Stimulated activated CD4-positive, alpha-beta T cell treated with anti-CD3 and anti-CD28 coated beads, Interleukin-4, amount 100 ng/mL, for 24 hours (primary cell): Measurements from ENCODE around the gene STRA6.

Experiments
- DNase-seq: peaks from one replicate; pipeline ENCODE4 v3.0.0-alpha.2; 2020

Gene STRA6

DNA sequence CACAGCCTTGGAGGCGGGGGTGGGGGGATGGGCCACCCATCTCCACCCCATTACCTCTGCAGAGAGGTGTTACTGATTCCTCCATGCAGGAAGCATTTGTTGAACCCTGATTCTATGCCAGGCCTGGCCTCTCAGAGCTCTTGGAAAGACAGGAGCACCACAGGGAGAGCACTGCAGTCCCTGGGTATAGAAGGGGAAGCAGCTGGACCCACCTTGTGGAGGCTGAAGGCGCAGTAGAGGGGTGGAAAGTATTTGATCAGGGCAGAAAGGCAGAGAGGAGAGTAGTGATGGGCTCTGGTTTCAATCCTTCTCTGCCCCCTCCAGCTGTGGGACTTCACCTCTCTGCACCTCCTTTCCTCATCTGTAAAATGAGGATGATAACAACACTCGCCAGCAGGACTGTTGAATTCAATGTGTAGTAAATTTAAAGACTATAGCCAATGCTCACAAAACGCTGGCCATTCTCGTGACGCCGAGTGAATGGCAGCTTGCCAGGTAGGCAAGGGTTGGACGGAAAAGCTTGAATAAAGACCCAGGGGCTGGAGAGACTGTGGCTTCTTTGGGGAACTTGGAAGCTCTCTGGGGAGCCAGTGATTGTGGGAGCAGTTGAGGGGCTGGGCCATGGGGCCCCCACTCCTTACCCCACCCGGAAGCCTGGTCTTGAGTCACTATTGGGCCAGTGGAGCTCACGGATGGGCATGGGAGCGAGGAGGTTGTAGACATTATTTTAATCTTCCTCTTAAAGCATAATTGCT lies 25.6 kb upstream of the STRA6 start:
- no peak for DNase-seq

- DNase-seq, result no peak
Observed at GRCh38 chr15:74226761-74227540, 24.4 kb upstream of the STRA6 start.

DNA sequence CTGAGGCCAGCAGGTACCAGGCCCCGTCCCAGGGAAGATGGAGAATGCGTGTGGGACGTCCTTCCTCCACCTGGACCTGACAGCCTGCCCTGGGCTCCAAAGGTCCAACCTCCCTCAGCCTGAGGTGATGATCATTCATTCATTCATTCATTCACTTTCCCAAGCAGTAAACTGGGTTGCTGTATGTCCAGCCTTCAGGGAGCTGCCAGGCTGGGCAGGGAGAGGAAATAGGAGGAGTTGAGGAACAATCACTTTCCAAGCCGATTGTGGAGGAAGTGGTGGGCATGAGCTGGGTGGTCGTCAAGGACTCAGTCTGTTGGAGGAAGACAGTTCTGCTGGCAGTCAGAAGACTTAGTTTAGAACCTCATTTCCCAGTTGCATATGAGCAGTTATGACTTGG lies 23.3 kb upstream of the STRA6 start:
- DNase-seq, result no peak

DNA sequence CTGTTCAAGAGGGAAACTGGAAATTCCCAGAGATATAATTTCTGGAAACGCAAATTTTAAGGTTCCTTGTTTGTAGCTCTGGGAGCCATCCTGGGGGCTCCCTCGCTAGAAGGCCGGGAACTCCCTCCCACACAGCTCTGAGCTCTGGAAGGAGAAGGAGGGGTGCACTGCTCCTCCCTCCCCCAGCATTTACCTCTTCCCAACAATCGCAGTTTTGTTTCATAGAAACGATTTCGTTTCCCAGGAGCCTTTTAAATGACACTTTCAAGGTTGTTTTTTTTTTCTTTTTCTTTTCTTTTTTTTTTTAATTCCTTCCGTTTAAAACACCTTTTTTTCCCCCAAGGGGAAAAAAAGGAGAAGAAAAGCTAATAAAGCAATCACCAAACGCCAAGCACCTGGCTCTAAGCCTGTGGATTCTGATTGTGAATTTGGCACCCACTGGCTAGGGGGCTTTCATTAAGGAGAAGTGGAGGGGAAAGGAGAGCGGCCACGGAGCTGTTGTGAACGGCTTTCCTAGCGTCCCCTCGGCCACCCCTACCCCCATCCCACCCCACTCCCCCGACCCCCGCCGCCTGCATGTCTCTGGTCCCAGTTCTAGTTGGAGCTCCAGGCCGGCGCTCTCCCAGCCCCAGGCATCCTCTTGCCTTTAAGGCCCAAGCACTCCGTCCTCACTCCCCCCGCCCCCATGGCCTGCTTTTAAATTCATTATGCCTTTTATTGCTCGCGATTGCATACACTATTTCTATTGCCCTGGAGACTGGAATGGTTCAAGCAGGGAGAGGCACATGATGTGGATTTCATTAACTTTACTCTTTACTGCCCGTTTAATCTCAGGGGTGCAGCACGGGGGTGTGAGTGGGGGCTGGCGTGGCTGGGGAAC lies 19.9 kb upstream of the STRA6 start:
- DNase-seq, result no peak

DNA sequence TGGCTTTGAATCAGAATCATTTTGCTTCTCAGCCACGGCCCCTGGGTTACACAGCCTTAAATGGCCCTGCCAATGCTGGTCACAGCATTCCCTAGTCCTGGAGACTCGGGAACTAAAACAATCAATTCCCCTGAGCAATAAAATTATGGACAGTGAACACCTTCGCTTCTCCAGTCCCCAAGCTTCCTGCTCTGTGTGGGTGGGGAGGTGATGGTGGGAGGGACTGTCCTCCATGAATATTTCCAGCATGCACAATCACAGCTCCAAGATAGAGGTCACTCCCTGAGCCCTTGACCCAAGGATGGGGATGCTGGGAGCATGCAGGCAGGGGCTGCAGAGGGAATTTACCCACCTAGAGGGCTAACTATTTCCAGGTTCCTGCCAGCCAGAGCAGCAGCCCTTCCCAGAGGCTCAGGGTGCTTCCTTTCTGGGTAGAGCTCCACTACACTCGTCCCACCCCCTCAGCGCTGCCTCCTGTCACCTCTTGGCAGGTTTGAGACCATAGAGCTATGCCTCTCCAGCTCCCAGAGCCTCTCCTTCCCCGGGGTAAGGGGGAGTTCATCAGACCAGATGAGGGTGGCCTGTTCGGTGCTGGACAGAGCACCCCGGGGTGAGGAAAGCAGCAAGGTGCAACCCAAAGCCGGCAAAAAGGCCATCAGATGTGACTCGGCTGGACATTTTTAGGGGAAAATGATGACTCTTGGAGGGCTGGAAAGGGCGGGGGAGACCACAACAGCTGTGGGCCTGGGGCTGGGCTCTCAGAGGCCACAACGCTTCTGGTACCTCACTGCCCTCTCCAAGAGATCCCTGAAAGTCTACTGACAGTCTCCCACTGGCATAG lies 19.0 kb upstream of the STRA6 start:
- DNase-seq, result no peak

DNA sequence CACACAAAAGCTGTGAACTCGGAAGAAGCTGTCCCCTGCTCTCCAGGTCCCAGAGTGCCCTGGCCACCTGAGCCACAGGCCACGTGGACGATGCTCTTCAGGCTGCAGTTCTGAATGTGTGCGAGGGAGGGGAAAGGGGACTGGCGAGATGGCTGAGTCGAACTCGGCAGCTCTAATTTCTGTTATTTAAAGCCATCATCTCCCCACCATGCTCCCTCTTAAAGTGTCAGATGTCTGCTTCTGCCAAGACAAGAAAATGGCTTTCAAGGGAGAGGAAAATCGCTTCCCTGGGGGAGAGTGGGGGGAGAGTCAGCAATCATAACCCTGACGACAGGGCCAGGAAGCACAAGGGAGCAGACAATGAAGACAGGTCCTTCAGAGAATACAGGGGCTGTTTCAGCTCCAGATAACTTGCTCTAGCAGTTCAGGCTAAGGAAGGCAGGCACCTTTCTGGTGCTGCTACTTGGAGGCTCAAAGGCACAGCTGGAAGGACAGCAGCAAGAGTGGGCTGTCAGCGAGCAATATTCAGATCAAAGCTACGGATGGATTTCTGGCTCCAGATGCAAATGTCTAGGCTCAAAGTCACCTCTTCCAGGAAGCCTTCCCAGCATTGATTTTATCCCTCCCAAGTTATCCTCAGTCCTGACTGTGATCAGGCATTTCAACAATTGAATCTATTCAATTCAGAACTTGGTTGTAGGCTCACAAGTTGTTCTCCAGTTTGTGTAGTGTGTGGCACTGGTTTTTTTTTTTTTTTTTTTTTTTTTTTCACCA lies 18.1 kb upstream of the STRA6 start:
- no peak for DNase-seq

DNA sequence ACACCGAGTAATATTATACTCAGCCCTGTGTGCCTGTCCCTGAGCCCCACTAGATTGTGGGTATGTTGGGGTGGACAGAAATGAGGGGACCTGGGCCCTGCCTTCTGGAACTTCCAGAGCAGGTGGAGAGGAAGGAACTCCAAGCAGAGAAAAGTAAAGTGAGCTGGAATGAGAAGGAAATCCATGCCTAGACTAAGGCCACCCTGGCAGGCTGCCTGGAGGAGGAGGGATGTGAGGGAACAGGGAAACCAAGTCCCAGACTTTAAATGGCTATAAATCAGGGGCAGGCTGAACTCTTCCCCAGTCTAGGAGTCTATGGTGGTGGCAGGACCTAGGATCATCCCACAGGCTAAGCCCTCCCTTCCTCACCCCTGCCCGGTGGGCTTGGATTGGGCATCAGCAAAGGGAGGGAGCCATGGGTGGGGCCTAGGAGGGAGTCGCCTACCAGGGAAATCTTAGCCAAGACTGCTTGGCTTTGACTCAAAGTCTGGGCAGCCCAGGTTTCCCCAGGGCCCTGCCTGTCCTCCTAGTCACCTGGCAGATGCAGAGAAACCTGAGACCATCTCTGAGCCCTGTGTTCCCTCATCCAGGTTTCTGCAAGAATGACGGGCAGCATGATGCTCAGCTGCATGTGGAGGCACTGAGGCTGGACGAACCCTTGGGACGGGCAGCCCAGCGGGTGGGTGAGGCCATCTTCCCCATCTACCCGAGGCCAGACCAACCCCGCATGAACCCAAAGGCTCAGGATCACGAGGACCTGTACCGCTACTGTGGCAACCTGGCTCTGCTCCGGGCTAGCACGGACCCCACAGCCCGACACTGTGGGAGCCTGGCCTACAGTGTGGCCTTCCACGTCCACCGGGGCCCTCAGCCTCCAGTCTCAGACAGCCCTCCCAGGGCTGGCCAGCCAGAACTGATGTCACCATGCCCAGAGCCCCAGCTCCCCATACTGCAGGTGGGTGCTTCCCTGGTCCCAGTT lies 15.6 kb upstream of the STRA6 start:
- no peak for DNase-seq

- DNase-seq, result no peak
Observed at GRCh38 chr15:74216949-74217348, 14.4 kb upstream of the STRA6 start.

DNA sequence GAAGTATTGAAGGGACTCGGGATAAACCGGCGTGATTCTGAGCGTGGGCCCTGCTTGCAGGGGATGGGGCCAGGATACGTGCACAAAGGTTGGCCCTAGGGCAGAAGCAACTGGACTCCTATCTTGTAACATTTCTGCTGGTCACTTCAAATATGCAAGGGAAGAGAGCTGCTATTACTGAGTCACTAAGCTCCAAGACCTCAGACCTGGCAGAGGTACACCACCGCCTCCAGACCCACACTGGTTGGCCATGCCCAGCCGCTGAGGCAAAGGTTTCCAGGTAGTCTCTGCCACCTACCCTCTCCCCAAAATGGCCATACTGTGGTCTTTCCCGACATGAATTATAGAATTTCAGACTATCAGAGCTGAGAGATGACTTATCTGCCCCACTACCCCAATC lies 13.4 kb upstream of the STRA6 start:
- DNase-seq, result no peak

- no peak for DNase-seq
Observed at GRCh38 chr15:74214324-74215021, 11.9 kb upstream of the STRA6 start.

GRCh38 chr15:74213858-74214284 lies 11.3 kb upstream of the STRA6 start:
- DNase-seq, result no peak

DNA sequence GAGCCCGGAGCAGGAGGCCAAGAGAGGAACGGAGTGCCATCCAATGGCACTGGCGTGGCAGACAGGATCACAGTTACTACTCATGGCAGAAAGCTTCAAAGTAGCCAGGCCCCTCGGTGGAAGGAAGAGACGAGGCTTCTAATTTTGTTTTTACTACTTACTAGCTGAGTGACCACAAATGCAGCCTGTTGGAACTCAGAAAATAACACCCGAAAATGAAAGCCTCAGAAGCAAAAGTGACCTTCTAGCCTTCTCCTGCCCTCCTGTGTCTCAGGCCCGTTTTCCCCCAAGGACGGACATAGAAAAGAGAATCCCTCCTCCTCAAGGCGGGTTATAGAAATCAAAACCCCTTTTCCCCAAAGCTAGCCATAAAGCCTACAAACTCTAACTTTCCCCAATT lies 9.9 kb upstream of the STRA6 start:
- DNase-seq, result no peak

GRCh38 chr15:74211656-74212055 lies 9.1 kb upstream of the STRA6 start:
- DNase-seq, result no peak

DNA sequence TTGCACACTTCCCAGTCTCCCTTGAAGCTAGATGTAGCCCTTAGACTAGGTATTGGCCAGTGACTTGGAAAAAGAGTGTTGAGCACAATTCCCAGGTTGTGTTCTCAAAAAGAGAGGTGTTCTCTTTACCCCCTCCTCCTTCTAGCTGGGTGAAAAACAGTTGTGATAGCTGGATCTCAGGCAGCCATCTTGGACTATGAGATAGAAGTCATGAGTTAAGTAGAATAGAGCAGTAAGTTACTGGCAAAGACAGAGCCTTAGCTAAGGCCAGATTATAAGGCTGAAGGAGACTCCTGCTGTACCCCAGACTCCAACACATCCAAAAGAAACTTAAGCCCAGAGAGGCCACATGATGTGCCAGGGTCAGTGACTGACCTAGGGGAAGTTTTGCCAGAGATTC lies 8.1 kb upstream of the STRA6 start:
- no peak for DNase-seq

DNA sequence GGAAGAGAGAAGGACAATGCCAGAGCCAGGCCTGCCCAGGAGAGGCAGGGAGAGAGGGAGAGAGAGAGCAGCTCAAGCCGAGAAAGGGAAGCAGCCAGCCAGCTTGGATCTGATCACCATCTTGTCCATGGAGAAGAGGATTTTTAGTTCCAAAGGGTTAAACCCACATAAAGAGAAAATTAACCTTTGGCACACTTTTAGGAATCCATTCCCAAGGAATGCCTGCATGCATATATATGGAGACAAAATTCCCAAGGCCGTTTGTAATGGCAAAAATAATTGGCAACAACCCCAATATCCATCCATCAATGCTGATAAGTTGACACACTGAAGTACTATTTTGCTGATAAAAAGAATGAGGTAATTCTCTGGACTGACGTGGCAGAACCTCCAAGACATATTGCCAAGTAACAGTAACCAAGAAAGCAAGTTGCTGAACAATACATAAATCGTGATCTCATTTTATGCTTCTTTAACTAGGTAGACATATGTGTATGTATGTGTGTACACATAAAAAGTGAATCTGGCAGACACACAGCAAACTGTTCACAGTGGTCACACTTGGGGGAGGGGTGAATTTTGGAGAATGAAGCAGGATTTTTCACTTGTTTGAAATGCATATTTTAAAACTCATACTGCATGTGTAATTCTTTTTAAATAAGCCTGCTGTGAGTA lies 7.5 kb upstream of the STRA6 start:
- DNase-seq, result no peak

DNA sequence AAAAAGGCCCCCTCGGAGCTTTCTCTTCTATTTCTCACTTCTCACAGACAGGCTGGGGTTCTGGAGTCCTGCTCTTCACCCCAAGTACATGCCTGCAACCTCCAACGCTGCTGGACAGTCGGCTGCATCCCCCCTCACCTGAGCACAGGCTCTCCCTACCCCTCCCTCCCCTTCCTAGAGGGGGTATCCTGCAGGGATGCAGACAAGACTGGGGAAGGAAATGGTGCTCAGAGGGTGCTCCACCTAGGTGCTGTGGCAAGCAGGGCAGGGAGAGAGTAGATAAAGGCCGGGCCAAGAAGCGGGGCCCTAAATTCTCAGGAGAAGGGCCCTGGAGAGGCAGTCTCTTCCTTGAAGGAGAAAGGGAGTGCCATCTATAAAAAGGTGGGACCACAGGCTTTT lies 7.0 kb upstream of the STRA6 start:
- no peak for DNase-seq

DNA sequence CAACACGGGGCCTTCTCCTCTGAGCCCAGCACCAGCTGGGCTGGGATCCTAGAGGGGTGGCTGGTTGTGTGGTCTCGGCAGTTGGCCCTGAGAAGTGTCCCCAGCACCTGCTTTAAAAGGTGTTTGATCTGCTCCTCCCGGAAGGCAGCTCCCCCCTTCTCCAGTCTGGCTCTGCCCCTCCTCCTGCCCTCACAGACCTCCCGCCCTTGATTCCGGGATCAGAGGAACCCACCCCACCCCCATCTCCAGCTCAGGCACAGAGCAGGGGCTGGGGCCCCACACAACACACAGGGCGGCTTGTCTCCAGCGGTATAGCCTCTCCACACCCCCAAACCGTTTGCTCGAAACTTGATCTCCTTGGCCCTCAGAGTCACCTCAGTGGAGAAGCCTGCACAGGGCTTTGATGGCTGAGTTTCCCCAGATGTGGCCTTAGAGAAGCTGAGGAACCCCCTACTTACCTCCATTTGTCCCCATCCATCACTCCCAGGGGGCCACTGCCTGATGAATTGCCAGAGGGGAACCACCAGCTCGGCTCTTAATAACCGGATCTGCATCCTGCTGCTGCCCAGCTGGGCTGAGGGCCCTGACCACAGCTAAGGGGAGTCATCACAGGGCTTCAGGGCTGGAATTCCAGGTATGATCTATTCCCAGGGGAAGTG lies 6.4 kb upstream of the STRA6 start:
- no peak for DNase-seq

DNA sequence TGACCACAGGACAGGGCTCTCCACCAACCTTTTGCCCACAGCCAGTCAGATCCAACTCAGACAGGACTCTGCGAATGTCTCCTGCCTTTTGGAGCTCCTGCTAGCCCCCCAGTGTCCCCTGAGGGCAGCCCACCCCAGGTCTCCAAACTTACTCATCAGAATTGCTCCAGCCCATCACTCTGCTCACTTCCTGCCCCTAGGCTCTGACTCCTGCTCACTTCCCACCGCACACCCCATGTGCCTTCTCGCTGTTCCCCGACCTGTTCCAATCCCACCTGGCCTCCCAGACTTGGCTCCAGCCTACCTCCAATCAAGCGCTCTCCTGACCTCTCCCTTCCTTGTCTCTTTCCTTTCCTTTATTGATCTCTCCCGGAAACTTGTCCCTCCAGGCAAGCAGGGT lies 5.9 kb upstream of the STRA6 start:
- no peak for DNase-seq
